ENCODE measurements around the gene UQCRC2.

GRCh38 chr16:22029632-22030031 lies 76.5 kb downstream of the UQCRC2 start:
- TF ChIP-seq ZBTB26 (tag by site-specific recombination; optimal IDR thresholded peaks at IDR 0.05), result no peak
- TF ChIP-seq PBX3 (CRISPR knock-in tag; IDR thresholded peaks at IDR 0.05), result no peak
- no peak for TF ChIP-seq CTCF (tag by site-specific recombination; IDR thresholded peaks at IDR 0.05)
- TF ChIP-seq RBAK (tag by site-specific recombination; IDR thresholded peaks at IDR 0.05), result no peak
- TF ChIP-seq ZBTB8A (tag by site-specific recombination; IDR thresholded peaks at IDR 0.05), result no peak
- TF ChIP-seq ZNF140 (tag by site-specific recombination; IDR thresholded peaks at IDR 0.05), result no peak
- TF ChIP-seq SP3 (tag by site-specific recombination; IDR thresholded peaks at IDR 0.05), result no peak
- TF ChIP-seq ZNF19 (tag by site-specific recombination; IDR thresholded peaks at IDR 0.05; ENCODE audit: low read depth), result no peak
